ENCODE data around the gene SMIM36.
"Not testable (repeated sequence)": the region's sequence is repeated elsewhere in the genome, so short reads cannot be mapped to it uniquely, and the experiment has no call there.

The SMIM36 gene

DNA sequence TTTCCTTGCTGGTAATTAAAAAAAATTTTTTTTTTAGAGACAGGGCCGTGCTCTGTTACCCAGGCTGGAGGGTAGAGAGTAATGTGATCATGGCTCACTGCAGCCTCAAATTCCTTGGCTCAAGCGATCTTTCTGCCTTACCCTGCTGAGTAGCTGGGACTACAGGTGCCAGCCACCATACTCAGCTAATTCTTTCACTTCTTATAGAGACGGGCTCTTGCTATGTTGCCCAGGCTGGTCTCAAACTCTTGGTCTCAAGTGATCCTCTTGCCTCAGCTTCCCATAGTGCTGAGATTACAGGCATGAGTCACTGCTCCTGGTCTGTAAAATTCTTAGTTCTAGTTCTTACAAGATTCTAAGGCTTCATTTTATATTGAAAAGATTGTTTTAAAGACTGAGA lies 11.1 kb downstream of the SMIM36 start:
- FAIRE-seq: no peak

GRCh38 chr17:55496094-55496881 lies 15.0 kb downstream of the SMIM36 start:
- FAIRE-seq: no peak

- FAIRE-seq: no peak
Observed at GRCh38 chr17:55495239-55495638, 16.0 kb downstream of the SMIM36 start.

DNA sequence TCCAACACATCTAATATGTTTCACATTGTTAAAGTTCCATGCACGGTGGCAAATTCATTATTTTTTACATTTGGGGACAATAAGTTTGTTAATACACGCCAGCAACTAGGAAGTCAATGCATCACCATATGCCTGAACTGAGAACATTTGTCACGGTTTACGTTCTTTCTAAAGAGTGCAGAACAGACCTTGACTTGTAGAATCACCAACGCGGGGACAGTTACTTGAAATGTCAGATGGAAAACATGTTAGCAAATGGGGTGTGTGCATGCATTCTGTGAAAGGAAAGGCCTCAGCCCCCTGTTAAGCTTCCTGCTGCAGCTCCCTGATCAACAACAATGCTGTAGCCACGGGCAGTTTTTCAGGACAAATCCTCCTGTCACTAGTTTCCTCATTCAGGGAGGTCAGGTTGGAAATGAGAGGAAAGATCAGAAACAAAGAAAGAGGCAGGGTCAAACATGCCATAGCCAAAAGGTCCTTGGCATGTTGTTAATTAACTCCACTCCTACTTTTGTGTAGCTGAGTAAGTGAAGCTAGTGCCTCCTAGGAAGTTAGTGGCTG lies 18.4 kb downstream of the SMIM36 start:
- no peak for FAIRE-seq

GRCh38 chr17:55490376-55490775 lies 20.9 kb downstream of the SMIM36 start:
- no peak for FAIRE-seq

- no peak for FAIRE-seq
Observed at GRCh38 chr17:55487695-55488432, 23.4 kb downstream of the SMIM36 start.

DNA sequence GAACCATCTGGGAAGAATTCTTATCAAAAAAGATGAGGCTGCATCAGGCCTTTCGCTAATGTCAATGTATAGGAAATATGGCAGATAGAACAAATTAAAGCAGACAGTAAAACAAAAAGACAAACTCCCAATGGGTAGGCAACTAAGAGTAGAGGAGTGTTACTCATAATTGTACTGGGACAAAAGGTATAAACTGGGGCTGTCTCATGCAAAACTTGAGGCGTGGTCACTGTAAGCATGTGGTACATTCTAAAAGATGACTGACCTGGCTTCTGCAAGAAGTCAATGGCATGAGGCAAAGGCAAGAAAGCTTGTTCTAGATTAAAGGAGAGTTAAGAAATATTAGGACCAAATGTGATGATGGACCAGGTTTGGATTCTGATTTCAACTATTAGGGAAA lies 26.7 kb downstream of the SMIM36 start:
- FAIRE-seq: no peak

GRCh38 chr17:55482591-55483389 lies 28.5 kb downstream of the SMIM36 start:
- no peak for FAIRE-seq

DNA sequence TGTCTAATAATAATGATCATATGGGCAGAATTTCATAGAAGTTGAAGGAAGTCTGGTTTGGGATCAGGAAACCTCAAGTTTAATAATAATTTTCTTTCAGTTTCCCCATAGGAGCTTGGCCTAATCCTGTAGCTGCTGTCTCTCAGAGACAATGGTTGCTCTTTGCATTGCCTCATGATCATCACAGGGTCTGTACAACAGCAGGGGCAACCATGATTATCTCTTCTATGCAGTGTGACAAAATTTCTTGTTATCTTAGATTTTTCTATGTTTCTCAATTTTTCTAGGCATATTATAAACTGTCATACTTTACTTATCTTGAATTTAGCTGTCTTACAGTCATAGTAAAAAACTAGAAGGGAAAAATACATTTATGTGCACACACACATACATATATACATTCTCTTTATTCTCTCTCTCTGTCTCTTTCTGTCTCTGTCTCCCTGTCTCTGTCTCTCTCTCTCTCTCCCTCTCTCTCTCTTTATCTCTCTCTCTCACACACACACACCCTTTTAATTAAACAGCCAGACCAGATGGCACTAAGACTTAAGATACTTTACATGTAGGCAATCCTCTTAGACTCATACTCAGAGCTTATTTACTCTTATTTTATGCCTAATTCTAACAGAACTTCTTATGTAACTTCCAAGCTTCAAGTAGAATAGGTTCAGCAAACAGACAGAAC lies 30.5 kb downstream of the SMIM36 start:
- no peak for FAIRE-seq

DNA sequence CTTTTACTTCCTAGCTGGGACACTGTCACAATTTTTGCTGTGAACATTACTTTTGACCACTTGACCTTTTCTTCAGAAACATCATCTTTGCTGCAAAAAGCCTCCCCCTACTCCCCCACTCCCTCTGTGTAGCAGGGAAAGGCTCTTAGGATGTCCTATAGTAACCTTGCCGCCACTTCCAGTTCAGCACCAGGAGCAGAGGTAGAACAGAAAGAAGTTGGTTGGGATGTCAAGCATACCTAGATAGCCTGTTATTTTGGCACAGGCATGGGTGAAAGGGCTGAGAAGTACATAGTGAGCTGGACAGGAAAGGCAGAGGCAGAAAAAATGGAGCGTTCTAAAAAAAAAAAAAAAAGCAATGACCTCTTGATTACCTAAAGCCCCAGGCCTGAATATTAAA lies 31.3 kb downstream of the SMIM36 start:
- no peak for FAIRE-seq

DNA sequence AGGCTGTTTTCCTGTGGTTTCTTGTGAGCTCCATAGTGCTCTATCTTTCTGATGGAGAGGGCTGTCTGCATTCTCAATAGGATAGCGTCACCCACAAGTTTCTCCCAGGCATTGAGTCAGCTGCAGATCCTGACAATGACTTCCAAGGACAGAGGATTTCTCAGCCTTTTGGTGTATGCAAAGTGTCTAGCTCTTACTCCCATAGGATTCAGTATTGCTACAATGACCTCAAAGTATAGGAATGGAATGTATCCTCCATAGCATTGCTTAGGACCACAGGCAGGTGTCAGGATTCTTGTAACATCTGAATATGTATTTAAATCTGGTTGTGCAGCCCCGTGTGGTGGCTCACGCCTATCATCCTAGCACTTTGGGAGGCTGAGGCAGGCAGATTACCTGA lies 32.3 kb downstream of the SMIM36 start:
- FAIRE-seq: no peak

GRCh38 chr17:55466671-55467070 lies 44.6 kb downstream of the SMIM36 start:
- FAIRE-seq: no peak

DNA sequence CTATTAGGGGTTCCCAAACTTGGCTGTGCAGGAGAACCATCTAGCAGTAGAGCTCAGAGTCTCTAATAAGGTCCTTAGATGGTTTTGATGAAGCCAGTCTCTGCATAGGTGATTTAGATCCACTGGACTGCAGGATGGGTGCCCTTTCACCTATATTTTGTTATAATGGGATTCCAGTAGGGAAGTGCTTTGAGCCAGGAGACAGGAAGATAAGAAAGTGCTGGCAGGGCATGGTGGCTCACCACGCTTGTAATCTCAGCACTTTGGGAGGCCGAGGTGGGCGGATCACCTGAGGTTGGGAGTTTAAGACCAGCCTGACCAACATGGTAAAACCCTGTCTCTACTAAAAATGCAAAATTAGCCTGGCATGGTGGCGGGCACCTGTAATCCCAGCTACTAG lies 45.5 kb downstream of the SMIM36 start:
- not testable (repeated sequence) for FAIRE-seq

DNA sequence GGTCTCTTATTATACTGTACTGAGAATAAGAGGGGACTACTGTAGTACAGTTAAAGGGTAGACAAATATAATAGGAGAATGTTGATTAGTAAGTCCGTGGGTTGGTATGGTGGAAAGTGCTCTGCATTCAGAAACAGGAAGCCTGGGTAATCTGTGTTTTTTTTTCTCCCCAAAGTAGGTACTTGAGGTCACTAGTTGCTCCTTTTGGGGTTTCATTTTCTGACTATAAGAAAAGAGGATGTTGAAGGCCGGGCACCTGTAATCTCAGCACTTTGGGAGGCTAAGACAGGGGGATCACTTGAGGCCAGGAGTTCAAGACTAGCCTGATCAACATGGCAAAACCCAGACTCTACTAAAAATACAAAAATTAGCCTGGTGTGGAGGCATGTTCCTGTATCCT lies 47.7 kb downstream of the SMIM36 start:
- no peak for FAIRE-seq

DNA sequence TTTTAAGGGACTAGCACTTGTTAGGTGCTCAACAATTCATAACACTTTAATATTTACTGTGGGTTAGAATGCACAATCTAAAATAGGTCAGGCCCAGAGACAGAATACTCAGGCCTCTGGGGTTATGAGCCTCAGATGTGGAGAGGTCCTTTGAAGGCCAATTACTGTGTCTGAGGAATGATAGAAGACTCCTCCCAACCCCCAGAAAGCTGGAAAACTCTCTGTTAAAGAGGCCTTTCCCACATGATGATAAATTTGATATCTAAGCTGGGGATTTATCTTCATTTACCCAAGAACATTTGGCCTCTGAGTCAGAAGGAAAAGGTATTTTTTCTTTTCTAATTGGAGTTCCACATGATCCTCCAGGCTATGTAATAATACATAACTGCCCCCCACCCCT lies 48.5 kb downstream of the SMIM36 start:
- FAIRE-seq: no peak

GRCh38 chr17:55462234-55462633 lies 49.0 kb downstream of the SMIM36 start:
- no peak for FAIRE-seq

GRCh38 chr17:55458978-55459377 lies 52.3 kb downstream of the SMIM36 start:
- no peak for FAIRE-seq

DNA sequence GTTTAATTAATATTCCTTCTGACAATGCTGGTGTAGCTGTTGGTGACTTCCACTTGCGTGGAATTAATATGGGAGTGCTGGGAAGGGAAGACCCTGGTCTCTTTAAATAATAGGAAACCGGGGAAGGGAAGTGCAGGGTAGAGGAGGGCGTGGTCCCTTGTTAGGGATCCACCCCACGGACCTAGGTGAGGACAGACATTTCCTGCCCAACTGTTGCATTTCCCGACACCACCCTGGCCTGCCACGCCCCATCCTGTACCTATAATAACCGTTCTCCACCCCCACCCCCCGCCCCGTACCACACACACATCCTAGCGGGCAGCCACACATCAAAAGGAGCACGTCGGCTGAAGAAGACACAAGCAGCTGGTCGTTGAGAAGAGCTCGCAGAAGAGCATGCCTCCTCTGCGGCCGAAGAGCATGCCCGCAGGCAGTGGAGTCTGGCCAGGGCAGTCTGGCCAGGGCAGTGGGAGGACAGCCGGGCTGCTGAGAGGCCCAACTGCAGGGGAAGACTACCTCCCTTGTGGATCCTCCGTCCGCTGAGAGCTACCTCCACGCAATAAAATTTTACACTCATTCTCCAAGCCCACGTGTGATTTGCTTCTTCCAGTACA lies 52.9 kb downstream of the SMIM36 start:
- no peak for FAIRE-seq

GRCh38 chr17:55456307-55457240 lies 54.7 kb downstream of the SMIM36 start:
- FAIRE-seq: no peak

DNA sequence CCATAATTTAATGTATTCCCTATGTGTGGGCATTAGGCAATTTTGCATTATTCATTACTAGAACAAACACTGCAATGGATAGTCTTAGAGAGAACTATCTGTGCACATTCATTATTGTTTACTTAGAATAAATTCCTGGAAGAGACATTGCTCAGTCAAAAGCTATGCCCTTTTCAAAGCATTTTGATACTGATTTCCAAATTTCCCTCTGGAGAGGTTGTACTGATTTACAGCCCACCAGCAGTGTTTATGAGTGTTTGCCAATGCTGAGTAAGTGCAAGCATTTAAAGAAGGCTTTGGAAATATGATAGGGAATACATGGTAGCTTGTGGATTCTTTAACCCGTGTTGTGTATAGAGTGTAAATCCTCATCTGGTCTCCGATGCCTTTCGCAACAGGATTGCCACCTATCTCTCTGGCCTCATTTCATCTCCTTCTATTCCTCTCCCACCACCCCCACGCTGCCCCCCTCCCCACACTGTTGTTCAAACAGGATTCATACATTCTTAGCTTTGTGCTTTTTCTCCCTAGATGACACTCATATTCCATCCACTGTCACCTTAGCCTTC lies 56.3 kb downstream of the SMIM36 start:
- no peak for FAIRE-seq

All from TTC549 (cell line).